Measurements from ENCODE around the gene HOATZ. TPM values are rescaled to one million over a fixed set of nuclear protein-coding genes. Genes with fewer than 3 reads are reported as not detected.
A peak's percentile ranks its signal among the peaks of the same experiment; 100 is the strongest.

The HOATZ gene
- total and polyA plus RNA-seq, 2 experiments from 2014 or later, result not detected

GRCh38 chr11:111531687-111532364 lies 17.2 kb downstream of the HOATZ start:
- no peaks in the 10 kb centered on the region for H3K9me2 ChIP-seq (ENCODE audit: insufficient read depth)
- H3F3A ChIP-seq (ENCODE audit: insufficient read depth), result peaks cover 31% of the 10 kb centered on the region
- peak overlapping the region; percentile 52 for H3K4me3 ChIP-seq
- H3K4me2 ChIP-seq (ENCODE audit: unreplicated experiment), result peak overlapping the region; percentile 69
- TF ChIP-seq EZH2 (IDR thresholded peaks at IDR 0.05; ENCODE audit: insufficient read depth, poor library complexity, severe bottlenecking) (no peak), EZH2phosphoT487 (IDR thresholded peaks at IDR 0.05; ENCODE audit: insufficient read depth, low read depth) (no peak)
- no peaks in the 10 kb centered on the region for H3K79me2 ChIP-seq (ENCODE audit: insufficient read depth)
- peak overlapping the region; percentile 89 for H3K27ac ChIP-seq
- peak overlapping the region; percentile 58 for H2AFZ ChIP-seq
- H3K9ac ChIP-seq, result peak overlapping the region; percentile 56
- in situ Hi-C loops (cut with MboI), result no loop called here
- H3K9me3 ChIP-seq (ENCODE audit: low read depth), result no peaks in the 10 kb centered on the region
- WGBS, 2 experiments (ENCODE audit: low coverage in 1 of 2, low lambda C conversion rate in 2 of 2, missing lambda C conversion rate in 2 of 2), result 51 to 52% methylated on average over 9 of the region's 9 CpGs
- H3K36me3 ChIP-seq (ENCODE audit: low read depth), result no peaks in the 10 kb centered on the region
- peaks cover 45% of the 10 kb centered on the region for H3K4me1 ChIP-seq (ENCODE audit: insufficient read depth)
- no peaks in the 10 kb centered on the region for H4K20me1 ChIP-seq (ENCODE audit: insufficient read depth)
- no peaks in the 10 kb centered on the region for H3K27me3 ChIP-seq (replicated peaks; ENCODE audit: insufficient read depth)
- peak; percentile 99 for DNase-seq

- 93 to 95% methylated on average over 5 of the region's 5 CpGs for WGBS, 2 experiments (ENCODE audit: low coverage in 1 of 2, low lambda C conversion rate in 2 of 2, missing lambda C conversion rate in 2 of 2)
- TF ChIP-seq EZH2phosphoT487 (IDR thresholded peaks at IDR 0.05; ENCODE audit: insufficient read depth, low read depth) (no peak), EZH2 (IDR thresholded peaks at IDR 0.05; ENCODE audit: insufficient read depth, poor library complexity, severe bottlenecking) (no peak)
- Histone ChIP-seq H4K20me1 (ENCODE audit: insufficient read depth) (no peaks in the 10 kb centered on the region), H3K36me3 (ENCODE audit: low read depth) (no peaks in the 10 kb centered on the region), H2AFZ (peak overlapping the region; percentile 58), H3F3A (ENCODE audit: insufficient read depth) (peaks cover 31% of the 10 kb centered on the region), H3K4me2 (ENCODE audit: unreplicated experiment) (peak overlapping the region; percentile 4), H3K9me3 (ENCODE audit: low read depth) (no peaks in the 10 kb centered on the region), H3K4me3 (no peak overlapping the region), H3K9me2 (ENCODE audit: insufficient read depth) (no peaks in the 10 kb centered on the region), H3K27ac (peak overlapping the region; percentile 89), H3K27me3 (replicated peaks; ENCODE audit: insufficient read depth) (no peaks in the 10 kb centered on the region), H3K9ac (0 out of 2 replicates have a peak overlapping the region, but pooled peaks have one; percentile 29), H3K4me1 (ENCODE audit: insufficient read depth) (peaks cover 40% of the 10 kb centered on the region), H3K79me2 (ENCODE audit: insufficient read depth) (no peaks in the 10 kb centered on the region)
- in situ Hi-C loops (cut with MboI), result no loop called here
- DNase-seq, result no peak
These were observed 17.8 kb downstream of the HOATZ start for GRCh38 chr11:111532365-111532709.

- 87 to 89% methylated on average over 6 of the region's 6 CpGs for WGBS, 2 experiments (ENCODE audit: low coverage in 1 of 2, low lambda C conversion rate in 2 of 2, missing lambda C conversion rate in 2 of 2)
- Histone ChIP-seq H3K4me2 (ENCODE audit: unreplicated experiment) (no peak overlapping the region), H3F3A (ENCODE audit: insufficient read depth) (peaks cover 19% of the 10 kb centered on the region), H3K79me2 (ENCODE audit: insufficient read depth) (peaks cover 4% of the 10 kb centered on the region; the same call in 1 of the 2 replicates), H3K4me3 (no peak overlapping the region), H2AFZ (no peak overlapping the region), H4K20me1 (ENCODE audit: insufficient read depth) (no peaks in the 10 kb centered on the region), H3K9me3 (ENCODE audit: low read depth) (no peaks in the 10 kb centered on the region), H3K4me1 (ENCODE audit: insufficient read depth) (peaks cover 27% of the 10 kb centered on the region), H3K9ac (no peak overlapping the region), H3K36me3 (ENCODE audit: low read depth) (no peaks in the 10 kb centered on the region), H3K9me2 (ENCODE audit: insufficient read depth) (no peaks in the 10 kb centered on the region), H3K27ac (no peak overlapping the region), H3K27me3 (replicated peaks; ENCODE audit: insufficient read depth) (no peaks in the 10 kb centered on the region)
- DNase-seq, result no peak
- no peak for TF ChIP-seq EZH2 (IDR thresholded peaks at IDR 0.05; ENCODE audit: insufficient read depth, poor library complexity, severe bottlenecking)
- no peak for TF ChIP-seq EZH2phosphoT487 (IDR thresholded peaks at IDR 0.05; ENCODE audit: insufficient read depth, low read depth)
- in situ Hi-C loops (cut with MboI), result no loop called here
These were observed 20.7 kb downstream of the HOATZ start for GRCh38 chr11:111535281-111535680.

- Histone ChIP-seq H3K4me1 (ENCODE audit: insufficient read depth) (peaks cover 19% of the 10 kb centered on the region), H3K4me3 (no peak overlapping the region), H3K79me2 (ENCODE audit: insufficient read depth) (peaks cover 22% of the 10 kb centered on the region), H3K27me3 (replicated peaks; ENCODE audit: insufficient read depth) (no peaks in the 10 kb centered on the region), H3K36me3 (ENCODE audit: low read depth) (no peaks in the 10 kb centered on the region), H3F3A (ENCODE audit: insufficient read depth) (peaks cover 2% of the 10 kb centered on the region; the same call in 1 of the 2 replicates), H3K9me2 (ENCODE audit: insufficient read depth) (no peaks in the 10 kb centered on the region), H2AFZ (no peak overlapping the region), H3K9me3 (ENCODE audit: low read depth) (no peaks in the 10 kb centered on the region), H3K27ac (no peak overlapping the region), H4K20me1 (ENCODE audit: insufficient read depth) (no peaks in the 10 kb centered on the region), H3K4me2 (ENCODE audit: unreplicated experiment) (no peak overlapping the region), H3K9ac (no peak overlapping the region)
- no peak for DNase-seq
- in situ Hi-C loops (cut with MboI), result no loop called here
- TF ChIP-seq EZH2phosphoT487 (IDR thresholded peaks at IDR 0.05; ENCODE audit: insufficient read depth, low read depth) (no peak), EZH2 (IDR thresholded peaks at IDR 0.05; ENCODE audit: insufficient read depth, poor library complexity, severe bottlenecking) (no peak)
- 70 to 74% methylated on average over 3 of the region's 3 CpGs for WGBS, 2 experiments (ENCODE audit: low coverage in 1 of 2, low lambda C conversion rate in 2 of 2, missing lambda C conversion rate in 2 of 2)
These were observed 22.8 kb downstream of the HOATZ start for GRCh38 chr11:111537336-111537860.
